ENCODE data around the gene NFATC2. TPM values are rescaled to one million over a fixed set of nuclear protein-coding genes. Genes with fewer than 3 reads are reported as not detected.

Gene NFATC2
- total RNA-seq, 2 donors from 2014 or later: 4.3 to 8.4 TPM

DNA sequence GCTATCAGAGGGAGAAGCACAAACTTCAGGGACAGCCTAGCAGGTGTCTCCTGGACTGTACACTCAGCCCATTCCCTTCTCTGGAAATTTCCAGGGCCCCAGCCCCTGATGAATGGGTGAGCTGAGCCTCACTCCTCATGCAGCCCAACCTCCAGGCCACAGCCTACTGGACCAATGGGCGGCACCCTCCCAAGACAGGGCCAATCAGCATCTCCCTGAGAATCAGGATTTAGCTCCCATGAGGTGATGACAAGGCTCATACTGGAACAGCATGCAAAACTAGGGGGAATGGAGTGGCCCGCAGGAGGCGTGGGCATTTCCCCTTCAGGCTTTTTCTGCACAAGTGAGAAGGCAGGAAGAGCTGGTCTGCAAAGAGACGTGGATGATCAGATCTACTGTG, 29.0 kb downstream of the NFATC2 start:
- TF ChIP-seq POLR2AphosphoS5 (IDR thresholded peaks at IDR 0.05) (no peak), POLR2A (IDR thresholded peaks at IDR 0.05) (no peak)
- TF ChIP-seq, protein P1, sequence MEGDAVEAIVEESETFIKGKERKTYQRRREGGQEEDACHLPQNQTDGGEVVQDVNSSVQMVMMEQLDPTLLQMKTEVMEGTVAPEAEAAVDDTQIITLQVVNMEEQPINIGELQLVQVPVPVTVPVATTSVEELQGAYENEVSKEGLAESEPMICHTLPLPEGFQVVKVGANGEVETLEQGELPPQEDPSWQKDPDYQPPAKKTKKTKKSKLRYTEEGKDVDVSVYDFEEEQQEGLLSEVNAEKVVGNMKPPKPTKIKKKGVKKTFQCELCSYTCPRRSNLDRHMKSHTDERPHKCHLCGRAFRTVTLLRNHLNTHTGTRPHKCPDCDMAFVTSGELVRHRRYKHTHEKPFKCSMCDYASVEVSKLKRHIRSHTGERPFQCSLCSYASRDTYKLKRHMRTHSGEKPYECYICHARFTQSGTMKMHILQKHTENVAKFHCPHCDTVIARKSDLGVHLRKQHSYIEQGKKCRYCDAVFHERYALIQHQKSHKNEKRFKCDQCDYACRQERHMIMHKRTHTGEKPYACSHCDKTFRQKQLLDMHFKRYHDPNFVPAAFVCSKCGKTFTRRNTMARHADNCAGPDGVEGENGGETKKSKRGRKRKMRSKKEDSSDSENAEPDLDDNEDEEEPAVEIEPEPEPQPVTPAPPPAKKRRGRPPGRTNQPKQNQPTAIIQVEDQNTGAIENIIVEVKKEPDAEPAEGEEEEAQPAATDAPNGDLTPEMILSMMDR (IDR thresholded peaks at IDR 0.05): no peak
- Histone ChIP-seq H3K4me1 (replicated peaks) (no peaks in the 10 kb centered on the region), H3K27ac (no peak overlapping the region), H3K27me3 (replicated peaks; ENCODE audit: insufficient read depth) (no peaks in the 10 kb centered on the region), H3K4me3 (no peak overlapping the region), H3K36me3 (no peaks in the 10 kb centered on the region), H3K9me3 (no peaks in the 10 kb centered on the region)
- 94% methylated on average over 4 of the region's 4 CpGs for WGBS
- DNase-seq (ENCODE audit: low spot score): no peak
- intact Hi-C loops (cut with DNase I): no loop called here

DNA sequence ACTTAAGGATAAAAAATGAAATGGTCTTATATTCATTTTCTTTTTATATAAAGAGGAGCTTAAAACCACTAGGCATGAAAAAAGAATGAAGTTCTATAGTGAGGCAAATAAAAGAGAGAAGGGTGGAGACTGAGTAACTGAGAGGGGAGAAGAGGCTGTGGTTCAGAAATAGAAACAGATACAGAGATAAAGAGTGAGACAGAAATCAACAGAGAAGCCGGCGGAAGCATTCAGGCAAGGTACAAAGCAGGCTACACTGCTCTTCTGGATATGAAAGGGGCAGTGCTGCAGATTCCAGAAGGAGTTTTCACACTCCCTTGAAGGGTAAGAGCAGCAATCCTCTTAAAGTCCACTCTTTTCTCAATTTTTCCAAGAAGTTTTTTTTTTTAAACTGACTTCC, 29.9 kb downstream of the NFATC2 start:
- no peaks in the 10 kb centered on the region for H3K27me3 ChIP-seq (replicated peaks; ENCODE audit: insufficient read depth)
- H3K4me3 ChIP-seq: no peak overlapping the region
- TF ChIP-seq POLR2A (IDR thresholded peaks at IDR 0.05) (no peak), POLR2AphosphoS5 (IDR thresholded peaks at IDR 0.05) (no peak)
- TF ChIP-seq, protein P1 (IDR thresholded peaks at IDR 0.05): no peak
- intact Hi-C loops (cut with DNase I): no loop called here
- DNase-seq (ENCODE audit: low spot score): no peak
- H3K27ac ChIP-seq: no peak overlapping the region
- no peaks in the 10 kb centered on the region for H3K36me3 ChIP-seq
- H3K9me3 ChIP-seq: no peaks in the 10 kb centered on the region
- no peaks in the 10 kb centered on the region for H3K4me1 ChIP-seq (replicated peaks)
- 34% methylated on average over 2 of the region's 2 CpGs for WGBS

DNA sequence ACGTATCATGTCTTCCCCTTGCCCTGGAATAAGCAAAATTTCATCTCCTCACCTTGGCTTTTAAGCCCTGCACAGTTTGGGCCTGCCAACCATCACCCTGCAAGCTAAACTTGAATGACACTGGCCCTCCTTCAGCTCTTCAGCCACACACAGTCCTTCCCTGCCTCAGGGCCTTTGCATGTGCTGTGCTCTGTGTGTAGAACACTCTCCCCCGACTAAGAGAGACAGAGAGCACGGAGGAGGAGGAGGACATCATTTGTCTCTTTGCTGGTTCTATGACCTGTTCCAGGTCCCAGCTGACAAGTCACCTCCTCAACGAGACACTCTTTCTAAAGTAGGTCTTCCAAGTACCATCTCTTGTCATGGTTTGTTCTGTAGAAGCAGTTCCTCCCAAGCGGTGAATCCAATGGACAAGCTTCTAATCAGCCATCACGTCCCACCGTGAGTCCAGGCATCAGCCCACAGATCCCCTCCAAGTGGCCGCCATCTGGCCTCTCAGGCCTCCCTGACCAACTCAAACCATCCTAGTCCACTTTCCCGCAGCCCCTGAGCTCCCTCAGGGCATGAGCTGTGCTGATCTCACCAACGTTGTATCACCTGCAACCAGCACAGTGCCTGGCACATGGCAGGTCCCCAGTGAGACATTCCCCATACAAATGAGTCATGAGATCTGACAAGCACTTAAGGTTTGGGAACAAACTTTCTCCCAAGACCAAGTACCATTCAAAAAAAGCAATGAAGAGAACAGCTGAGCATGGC, 30.5 kb downstream of the NFATC2 start:
- intact Hi-C loops (cut with DNase I): no loop called here
- Histone ChIP-seq H3K36me3 (no peaks in the 10 kb centered on the region), H3K4me3 (no peak overlapping the region), H3K9me3 (no peaks in the 10 kb centered on the region), H3K27me3 (replicated peaks; ENCODE audit: insufficient read depth) (no peaks in the 10 kb centered on the region), H3K27ac (no peak overlapping the region), H3K4me1 (replicated peaks) (no peaks in the 10 kb centered on the region)
- DNase-seq (ENCODE audit: low spot score): no peak
- TF ChIP-seq POLR2A (IDR thresholded peaks at IDR 0.05): no peak
- TF ChIP-seq, protein P1 (IDR thresholded peaks at IDR 0.05): no peak
- TF ChIP-seq POLR2AphosphoS5 (IDR thresholded peaks at IDR 0.05): no peak
- WGBS: 91% methylated on average over 10 of the region's 10 CpGs

DNA sequence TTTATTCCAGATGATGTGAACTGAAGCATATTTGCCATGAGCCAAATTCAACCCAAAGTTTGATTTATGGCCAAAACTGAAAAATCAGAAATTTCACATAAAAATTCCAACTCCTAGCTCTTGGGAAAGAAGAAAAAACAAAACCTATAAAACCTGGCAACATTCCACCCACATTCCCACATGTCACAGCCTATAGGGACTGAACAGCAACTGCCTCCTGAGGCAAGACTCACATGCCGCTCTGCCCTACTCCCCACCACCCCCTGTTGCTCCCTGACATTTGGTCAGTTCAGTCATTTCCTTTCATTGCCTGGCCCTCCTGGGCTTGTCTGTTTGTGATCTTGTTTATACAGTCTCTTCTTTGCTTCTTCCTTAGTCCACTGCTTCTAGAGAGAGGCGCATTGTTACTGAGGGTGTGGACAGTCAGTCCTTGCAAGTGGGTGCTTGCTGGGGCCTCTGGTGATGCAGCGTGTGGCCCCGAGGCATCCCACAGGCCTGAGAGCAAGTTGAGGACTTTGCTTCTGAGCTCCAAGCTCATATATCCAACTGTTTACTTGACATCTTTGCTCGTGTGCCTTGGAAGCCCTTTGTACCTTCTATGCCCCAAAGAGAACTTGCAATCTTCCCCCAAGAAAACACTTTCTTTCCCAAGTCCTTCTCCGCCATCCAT, 31.4 kb downstream of the NFATC2 start:
- no peak overlapping the region for H3K27ac ChIP-seq
- H3K4me3 ChIP-seq: no peak overlapping the region
- H3K27me3 ChIP-seq (replicated peaks; ENCODE audit: insufficient read depth): no peaks in the 10 kb centered on the region
- DNase-seq (ENCODE audit: low spot score): no peak
- 80% methylated on average over 6 of the region's 6 CpGs for WGBS
- no peaks in the 10 kb centered on the region for H3K36me3 ChIP-seq
- no peaks in the 10 kb centered on the region for H3K4me1 ChIP-seq (replicated peaks)
- TF ChIP-seq POLR2A (IDR thresholded peaks at IDR 0.05): no peak
- TF ChIP-seq, protein P1 (IDR thresholded peaks at IDR 0.05): no peak
- no peak for TF ChIP-seq POLR2AphosphoS5 (IDR thresholded peaks at IDR 0.05)
- H3K9me3 ChIP-seq: no peaks in the 10 kb centered on the region
- intact Hi-C loops (cut with DNase I): no loop called here

DNA sequence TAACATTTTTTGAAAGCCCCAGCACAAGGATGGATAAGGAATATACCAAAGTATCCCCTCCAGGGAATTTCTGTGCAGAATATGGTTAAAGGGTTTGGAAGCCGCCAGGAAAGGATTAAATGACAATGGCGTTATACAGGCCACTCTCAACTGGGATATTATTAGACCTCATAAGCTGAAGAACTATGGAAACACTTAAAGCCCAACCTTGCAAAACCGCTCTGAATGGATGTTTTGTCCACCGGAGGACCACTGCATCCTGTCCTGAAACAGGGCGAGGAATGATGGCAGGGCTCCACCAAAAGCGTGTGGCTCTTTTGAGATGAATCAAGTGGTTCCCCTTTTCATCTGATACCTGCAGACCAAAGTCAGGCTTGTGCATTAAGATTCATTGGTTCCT, 32.4 kb downstream of the NFATC2 start:
- Histone ChIP-seq H3K4me1 (replicated peaks) (no peaks in the 10 kb centered on the region), H3K27ac (no peak overlapping the region), H3K27me3 (replicated peaks; ENCODE audit: insufficient read depth) (no peaks in the 10 kb centered on the region), H3K36me3 (no peaks in the 10 kb centered on the region), H3K9me3 (no peaks in the 10 kb centered on the region), H3K4me3 (no peak overlapping the region)
- 87% methylated on average over 6 of the region's 6 CpGs for WGBS
- TF ChIP-seq, protein P1 (IDR thresholded peaks at IDR 0.05): no peak
- TF ChIP-seq POLR2AphosphoS5 (IDR thresholded peaks at IDR 0.05): no peak
- TF ChIP-seq POLR2A (IDR thresholded peaks at IDR 0.05): no peak
- no peak for DNase-seq (ENCODE audit: low spot score)
- intact Hi-C loops (cut with DNase I): no loop called here
